Ishikawa (cell line): ENCODE data around the gene QPCT.

Experiments
- CEBPB ChIP-seq: IDR thresholded peaks from 2 replicates; pipeline ENCODE4 v1.6.1; 2012
- CREB1 ChIP-seq: IDR thresholded peaks from 2 replicates; pipeline ENCODE4 v1.6.1; 2012; ENCODE audit warnings: low read depth
- EGR1 ChIP-seq: IDR thresholded peaks from 2 replicates; pipeline ENCODE4 v1.6.1; 2012
- EP300 ChIP-seq: IDR thresholded peaks from 2 replicates; pipeline ENCODE4 v1.6.1; 2012; ENCODE audit warnings: borderline replicate concordance
- FOXM1 ChIP-seq: IDR thresholded peaks from 2 replicates; pipeline ENCODE4 v1.6.1; 2012; ENCODE audit warnings: low read depth, borderline replicate concordance
- NFIC ChIP-seq: IDR thresholded peaks from 2 replicates; pipeline ENCODE4 v1.6.1; 2012
- RAD21 ChIP-seq: IDR thresholded peaks from 2 replicates; pipeline ENCODE4 v1.6.1; 2012; ENCODE audit warnings: low read depth
- REST ChIP-seq: IDR thresholded peaks from 2 replicates; pipeline ENCODE4 v1.6.1; 2012; ENCODE audit warnings: low read depth, mild to moderate bottlenecking
- TAF1 ChIP-seq: IDR thresholded peaks from 2 replicates; pipeline ENCODE4 v1.6.1; 2012; ENCODE audit warnings: low read depth, mild to moderate bottlenecking
- TCF12 ChIP-seq: IDR thresholded peaks from 2 replicates; pipeline ENCODE4 v1.6.1; 2012; ENCODE audit warnings: low read depth
- TEAD4 ChIP-seq: IDR thresholded peaks from 2 replicates; pipeline ENCODE4 v1.6.1; 2012
- USF1 ChIP-seq: IDR thresholded peaks from 2 replicates; pipeline ENCODE4 v1.6.1; 2012
- YY1 ChIP-seq: IDR thresholded peaks from 2 replicates; pipeline ENCODE4 v1.6.1; 2012; ENCODE audit warnings: low read depth
- ZBTB7A ChIP-seq: IDR thresholded peaks from 2 replicates; pipeline ENCODE4 v1.6.1; 2012; ENCODE audit warnings: low read depth
- TF ChIP-seq, protein P1 (sequence below): IDR thresholded peaks from 2 replicates; pipeline ENCODE4 v1.6.1; 2012

QPCT gene

DNA sequence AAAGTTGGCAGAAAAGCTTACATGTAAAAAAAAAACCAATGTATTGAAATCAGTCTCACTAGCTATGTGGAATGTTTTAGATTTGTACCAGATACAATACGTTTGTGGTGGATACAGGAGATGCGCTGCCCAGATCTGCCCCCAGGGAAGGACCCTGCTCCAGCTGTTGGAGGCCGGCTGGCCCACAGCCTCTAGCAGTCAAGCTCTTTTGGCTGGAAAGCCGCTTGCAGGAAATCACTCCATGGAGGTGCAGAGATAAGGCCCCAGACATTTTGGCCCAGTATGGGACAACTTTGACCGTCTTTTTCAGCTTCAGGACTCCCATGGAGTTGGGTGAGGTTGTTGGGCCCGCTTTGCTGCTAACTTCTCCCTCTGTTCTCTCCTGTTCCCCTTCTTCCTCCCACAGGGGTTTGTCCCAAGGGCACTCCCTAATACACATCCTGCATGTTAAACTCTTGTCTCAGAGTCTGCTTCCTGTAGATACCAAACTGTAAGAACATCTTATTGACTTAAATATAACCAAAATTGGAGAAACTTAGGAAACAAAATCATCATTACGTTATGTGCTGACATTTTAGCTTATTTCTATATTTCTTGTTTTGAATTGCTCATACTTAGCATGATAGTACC is 1.7 kb upstream of the QPCT start:
- TF ChIP-seq NFIC: no peak
- TF ChIP-seq EGR1: no peak
- no peak for TF ChIP-seq CREB1

DNA sequence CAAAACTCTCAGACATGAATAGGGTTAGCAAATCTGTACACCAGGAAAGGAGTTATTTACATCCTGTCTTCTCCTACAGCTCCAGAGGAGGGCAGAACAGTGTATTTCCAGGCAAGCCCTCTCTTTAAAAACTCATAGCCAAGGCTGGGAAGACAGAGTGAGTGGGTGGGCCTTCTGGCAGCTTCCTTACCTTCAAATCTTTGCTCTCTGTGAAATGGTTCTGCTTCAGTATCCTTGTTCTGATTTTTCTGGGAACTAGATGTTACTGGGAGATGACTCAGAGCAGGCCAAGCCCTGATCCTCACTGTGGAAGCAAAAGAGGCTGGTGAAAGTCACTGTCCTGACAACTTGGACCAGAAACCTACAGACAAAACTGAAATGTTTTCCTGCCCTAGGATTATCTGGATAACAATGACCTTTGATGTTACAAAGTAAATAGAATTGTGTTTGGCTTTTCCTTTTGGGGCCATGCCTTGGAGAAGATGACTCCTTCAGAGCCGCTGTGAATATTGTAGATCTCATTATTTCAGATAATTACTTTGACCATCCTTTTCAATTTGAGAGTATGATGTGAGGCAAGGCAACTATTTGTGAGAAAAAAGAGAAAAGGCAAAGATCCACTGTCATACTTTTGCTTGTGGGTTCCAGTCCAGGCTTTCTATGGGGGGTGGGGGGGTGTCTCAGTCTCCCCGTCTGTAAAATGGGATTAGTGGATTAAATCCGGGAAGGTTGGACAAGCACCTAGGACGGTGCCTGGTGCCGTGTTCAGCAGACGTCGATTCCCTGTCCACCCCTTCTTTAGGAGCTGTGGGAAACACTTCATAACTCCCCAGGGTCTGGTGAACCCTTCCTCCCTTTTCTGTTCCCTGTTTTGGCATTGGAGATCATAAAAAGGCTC is 644 bp upstream of the QPCT start:
- TF ChIP-seq NFIC (no peak), CEBPB (no peak), USF1 (no peak), ZBTB7A (no peak; the same call in 1 of the 2 replicates), RAD21 (no peak), TAF1 (no peak), TEAD4 (no peak), TCF12 (no peak), FOXM1 (no peak), EGR1 (no peak), EP300 (no peak), CREB1 (no peak), REST (no peak), YY1 (no peak)
- TF ChIP-seq, protein P1, sequence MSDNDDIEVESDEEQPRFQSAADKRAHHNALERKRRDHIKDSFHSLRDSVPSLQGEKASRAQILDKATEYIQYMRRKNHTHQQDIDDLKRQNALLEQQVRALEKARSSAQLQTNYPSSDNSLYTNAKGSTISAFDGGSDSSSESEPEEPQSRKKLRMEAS: no peak

DNA sequence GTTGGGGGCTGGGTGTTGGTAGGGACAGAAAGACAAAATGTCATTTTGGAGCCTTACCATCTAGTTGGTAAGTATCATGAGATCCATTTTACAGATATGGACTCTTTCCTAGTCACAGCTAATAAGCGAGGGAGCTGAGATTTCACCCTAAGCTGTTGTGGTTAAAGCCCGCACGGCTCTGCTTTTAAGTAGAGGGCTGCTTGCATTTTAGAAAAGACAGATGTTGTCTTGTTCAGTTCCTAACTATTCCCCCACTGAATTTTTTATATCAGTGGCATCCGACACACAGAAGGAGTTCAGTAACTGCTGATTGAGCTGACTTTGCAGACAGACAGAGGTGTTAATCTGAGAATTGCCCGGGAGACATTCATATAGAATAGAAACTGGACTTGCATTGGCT is 3.7 kb downstream of the QPCT start:
- TF ChIP-seq EGR1: no peak

- no peak for TF ChIP-seq TCF12
- TF ChIP-seq RAD21: no peak
- no peak for TF ChIP-seq USF1
- TF ChIP-seq TEAD4: no peak
- TF ChIP-seq NFIC: no peak
- TF ChIP-seq EP300: no peak
- TF ChIP-seq REST: no peak
- TF ChIP-seq CREB1: no peak
- no peak for TF ChIP-seq ZBTB7A
- no peak for TF ChIP-seq EGR1
- no peak for TF ChIP-seq YY1
- no peak for TF ChIP-seq TAF1
- TF ChIP-seq FOXM1: no peak
- no peak for TF ChIP-seq CEBPB
Observed at GRCh38 chr2:37349231-37349860, 4.9 kb downstream of the QPCT start.

DNA sequence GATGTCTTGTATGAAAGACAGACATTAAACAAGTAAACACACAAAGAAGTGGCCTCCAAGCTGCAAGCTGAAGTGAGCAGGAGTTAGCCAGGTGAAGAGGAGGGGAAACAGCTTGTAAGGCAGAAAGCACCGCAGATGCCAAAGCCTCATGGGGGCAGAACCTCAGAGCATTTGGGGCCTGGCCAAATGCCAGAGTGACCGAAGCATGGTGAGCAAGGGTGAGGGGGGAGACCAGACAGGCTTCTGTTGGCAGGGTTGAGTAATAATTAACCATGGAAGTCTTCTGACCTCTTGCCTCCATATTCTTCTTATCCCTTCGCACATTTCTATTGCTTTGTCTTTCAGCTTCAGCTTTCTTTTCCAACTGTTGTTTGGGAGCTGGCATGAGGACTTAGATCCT is 5.6 kb downstream of the QPCT start:
- TF ChIP-seq TAF1 (no peak), NFIC (peak; percentile 54; the same call in 1 of the 2 replicates)

GRCh38 chr2:37354531-37354930 is 10.1 kb downstream of the QPCT start:
- no peak for TF ChIP-seq FOXM1
- TF ChIP-seq YY1: no peak
- TF ChIP-seq USF1: no peak
- TF ChIP-seq RAD21: no peak
- no peak for TF ChIP-seq EP300
- no peak for TF ChIP-seq EGR1
- no peak for TF ChIP-seq ZBTB7A
- TF ChIP-seq, protein P1: no peak
- TF ChIP-seq REST: no peak
- no peak for TF ChIP-seq TEAD4
- no peak for TF ChIP-seq TCF12
- TF ChIP-seq CREB1: no peak
- TF ChIP-seq NFIC: no peak
- no peak for TF ChIP-seq CEBPB
- TF ChIP-seq TAF1: no peak
